ENCODE data around the gene FOXI3.

FOXI3 gene

GRCh38 chr2:88452565-88452905, at the start of gene FOXI3:
TSS of gene FOXI3 (minus strand) at chr2:88452693. CDS start at chr2:88452535, 158 bp downstream.
- no peak for DNase-seq

GRCh38 chr2:88500691-88501090, 48.2 kb upstream of the FOXI3 start:
- DNase-seq, result no peak

- no peak for DNase-seq
These were observed 46.7 kb upstream of the FOXI3 start for GRCh38 chr2:88499204-88499603.

GRCh38 chr2:88493481-88493880, 41.0 kb upstream of the FOXI3 start:
- no peak for DNase-seq

- DNase-seq, result no peak
These were observed 39.5 kb upstream of the FOXI3 start for GRCh38 chr2:88492002-88492401.

- no peak for DNase-seq
These were observed 36.7 kb upstream of the FOXI3 start for GRCh38 chr2:88489181-88489580.

- no peak for DNase-seq
These were observed 30.7 kb upstream of the FOXI3 start for GRCh38 chr2:88483200-88483599.

- no peak for DNase-seq
These were observed 29.3 kb upstream of the FOXI3 start for GRCh38 chr2:88481691-88482336.

GRCh38 chr2:88472811-88473210, 20.3 kb upstream of the FOXI3 start:
- DNase-seq, result no peak

- no peak for DNase-seq
These were observed 18.8 kb upstream of the FOXI3 start for GRCh38 chr2:88471083-88471942.

- no peak for DNase-seq
These were observed 17.0 kb upstream of the FOXI3 start for GRCh38 chr2:88469202-88470114.

GRCh38 chr2:88464153-88464552, 11.7 kb upstream of the FOXI3 start:
- no peak for DNase-seq

- DNase-seq, result no peak
These were observed 6.1 kb upstream of the FOXI3 start for GRCh38 chr2:88458633-88459032.

GRCh38 chr2:88452980-88453582, 588 bp upstream of the FOXI3 start:
- DNase-seq, result no peak

GRCh38 chr2:88451811-88452564, 505 bp downstream of the FOXI3 start:
- DNase-seq, result peak; percentile 33

- DNase-seq, result no peak
These were observed 1.3 kb downstream of the FOXI3 start for GRCh38 chr2:88450925-88451810.

- no peak for DNase-seq
These were observed 2.3 kb downstream of the FOXI3 start for GRCh38 chr2:88450186-88450585.

- no peak for DNase-seq
These were observed 4.2 kb downstream of the FOXI3 start for GRCh38 chr2:88448248-88448647.

GRCh38 chr2:88443353-88443938, 9.0 kb downstream of the FOXI3 start:
- no peak for DNase-seq

GRCh38 chr2:88442473-88442872, 10.0 kb downstream of the FOXI3 start:
- DNase-seq, result no peak

GRCh38 chr2:88442061-88442460, 10.4 kb downstream of the FOXI3 start:
- DNase-seq, result no peak
